ENCODE results near the gene TXNDC2.
"Not testable (repeated sequence)": the region's sequence is repeated elsewhere in the genome, so short reads cannot be mapped to it uniquely, and the experiment has no call there.

Gene TXNDC2

DNA sequence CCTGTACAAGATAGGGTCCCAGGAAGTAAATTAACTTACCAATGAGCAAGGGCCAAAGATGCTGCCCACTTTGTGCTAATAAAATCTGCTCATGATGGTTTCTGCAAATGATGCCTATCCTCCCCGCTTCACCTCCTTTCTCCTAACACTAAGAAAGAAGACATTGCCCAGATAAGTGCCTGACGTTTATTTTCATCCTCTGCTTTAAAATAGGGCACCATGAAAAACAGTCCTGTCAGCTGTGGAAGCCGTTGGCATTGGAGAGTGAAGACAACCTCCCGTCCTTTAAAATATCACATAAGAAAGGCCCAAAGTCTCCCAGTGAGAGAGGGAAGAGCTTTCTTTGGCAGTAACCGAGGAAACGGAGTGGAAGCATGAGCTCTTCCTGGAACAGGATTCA lies 1.7 kb upstream of the TXNDC2 start:
- H3K4me3 ChIP-seq (replicated peaks; ENCODE audit: low read depth, low read length): no peak overlapping the region
- TF ChIP-seq, protein P1, sequence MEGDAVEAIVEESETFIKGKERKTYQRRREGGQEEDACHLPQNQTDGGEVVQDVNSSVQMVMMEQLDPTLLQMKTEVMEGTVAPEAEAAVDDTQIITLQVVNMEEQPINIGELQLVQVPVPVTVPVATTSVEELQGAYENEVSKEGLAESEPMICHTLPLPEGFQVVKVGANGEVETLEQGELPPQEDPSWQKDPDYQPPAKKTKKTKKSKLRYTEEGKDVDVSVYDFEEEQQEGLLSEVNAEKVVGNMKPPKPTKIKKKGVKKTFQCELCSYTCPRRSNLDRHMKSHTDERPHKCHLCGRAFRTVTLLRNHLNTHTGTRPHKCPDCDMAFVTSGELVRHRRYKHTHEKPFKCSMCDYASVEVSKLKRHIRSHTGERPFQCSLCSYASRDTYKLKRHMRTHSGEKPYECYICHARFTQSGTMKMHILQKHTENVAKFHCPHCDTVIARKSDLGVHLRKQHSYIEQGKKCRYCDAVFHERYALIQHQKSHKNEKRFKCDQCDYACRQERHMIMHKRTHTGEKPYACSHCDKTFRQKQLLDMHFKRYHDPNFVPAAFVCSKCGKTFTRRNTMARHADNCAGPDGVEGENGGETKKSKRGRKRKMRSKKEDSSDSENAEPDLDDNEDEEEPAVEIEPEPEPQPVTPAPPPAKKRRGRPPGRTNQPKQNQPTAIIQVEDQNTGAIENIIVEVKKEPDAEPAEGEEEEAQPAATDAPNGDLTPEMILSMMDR (IDR thresholded peaks at IDR 0.05; ENCODE audit: low read length, missing control alignments): no peak
- no peak for DNase-seq (ENCODE audit: low read depth)

DNA sequence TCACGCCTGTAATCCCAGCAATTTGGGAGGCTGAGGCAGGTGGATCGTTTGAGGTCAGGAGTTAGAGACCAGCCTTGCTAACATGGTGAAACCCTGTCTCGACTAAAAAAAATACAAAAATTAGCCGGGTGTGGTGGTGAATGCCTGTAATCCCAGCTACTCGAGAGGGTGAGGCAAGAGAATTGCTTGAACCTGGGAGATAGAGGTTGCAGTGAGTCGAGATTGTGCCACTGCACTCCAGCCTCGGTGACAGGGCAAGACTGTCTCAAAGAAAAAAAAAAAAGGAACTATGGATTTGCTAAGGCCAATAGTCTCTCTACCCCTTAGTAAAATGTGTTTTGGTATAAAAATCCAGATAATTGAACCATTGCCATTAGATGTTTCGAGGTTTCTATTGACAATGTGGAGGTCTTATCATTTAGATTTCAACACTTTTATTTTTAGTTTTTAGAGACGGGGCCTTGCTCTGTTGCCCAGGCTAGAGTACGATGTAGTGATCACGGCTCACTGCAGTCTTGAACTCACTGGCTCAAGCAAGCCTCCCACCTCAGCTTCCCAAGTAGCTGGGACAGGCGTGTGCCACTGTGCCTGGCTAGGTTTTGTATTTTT lies 1.1 kb upstream of the TXNDC2 start:
- TF ChIP-seq, protein P1 (IDR thresholded peaks at IDR 0.05; ENCODE audit: low read length, missing control alignments): no peak

DNA sequence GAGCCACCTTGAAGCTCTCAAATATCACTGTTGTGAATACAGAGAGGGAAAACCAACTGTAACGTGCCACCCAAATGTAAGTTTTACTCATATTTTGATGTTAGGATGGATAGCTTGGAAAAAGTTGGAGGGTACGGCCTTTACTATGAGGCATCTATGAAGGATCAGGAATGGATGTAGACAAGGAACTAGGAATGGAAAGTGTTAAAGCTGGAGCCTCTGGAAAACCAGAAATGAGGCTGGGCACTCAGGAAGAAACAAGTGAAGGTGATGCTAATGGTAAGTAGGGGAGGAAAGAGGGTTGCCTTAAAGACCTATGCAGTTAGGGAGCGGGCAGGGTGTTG lies 204 bp downstream of the TXNDC2 start:
- H3K4me3 ChIP-seq (replicated peaks; ENCODE audit: low read depth, low read length): no peak overlapping the region
- DNase-seq (ENCODE audit: low read depth): no peak
- TF ChIP-seq, protein P1 (IDR thresholded peaks at IDR 0.05; ENCODE audit: low read length, missing control alignments): no peak

More for the DNA sequence above, 1.1 kb upstream of the TXNDC2 start:
- no peak overlapping the region for H3K4me3 ChIP-seq (replicated peaks; ENCODE audit: low read depth, low read length)
- DNase-seq (ENCODE audit: low read depth): no peak

DNA sequence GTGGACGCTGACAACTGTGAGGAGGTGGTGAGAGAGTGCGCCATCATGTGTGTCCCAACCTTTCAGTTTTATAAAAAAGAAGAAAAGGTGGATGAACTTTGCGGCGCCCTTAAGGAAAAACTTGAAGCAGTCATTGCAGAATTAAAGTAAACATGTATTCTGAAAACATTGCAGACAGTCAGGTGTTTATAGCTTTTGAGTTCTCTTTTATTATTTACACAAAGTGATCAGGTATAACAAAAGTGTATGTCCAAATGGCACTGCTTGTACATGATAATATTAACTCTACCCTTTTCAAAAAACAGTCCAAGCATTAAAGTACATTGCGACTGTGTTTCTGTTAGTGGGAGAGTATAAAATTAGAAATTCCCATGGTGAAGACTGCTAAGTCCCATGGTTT lies 2.2 kb downstream of the TXNDC2 start:
- TF ChIP-seq, protein P1 (IDR thresholded peaks at IDR 0.05; ENCODE audit: low read length, missing control alignments): no peak
- no peak overlapping the region for H3K4me3 ChIP-seq (replicated peaks; ENCODE audit: low read depth, low read length)
- no peak for DNase-seq (ENCODE audit: low read depth)

DNA sequence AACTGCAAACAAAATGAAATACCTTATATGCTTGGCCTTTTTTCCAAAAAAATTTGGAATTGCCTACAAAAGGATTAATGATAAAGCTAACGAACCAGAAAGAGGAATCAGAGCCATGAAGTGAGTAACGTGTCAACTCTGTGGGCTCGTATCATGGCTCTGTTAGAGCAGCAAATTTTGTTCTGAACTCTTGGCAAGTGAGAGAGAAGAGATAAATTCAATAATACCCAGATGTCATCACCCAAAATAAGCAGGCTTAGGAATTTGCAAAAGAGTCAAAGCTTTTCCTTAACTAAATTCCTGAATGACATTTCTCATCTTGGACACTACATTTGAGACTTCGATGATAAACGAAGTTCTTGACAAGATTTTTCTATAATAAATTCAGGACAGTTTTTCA lies 4.4 kb downstream of the TXNDC2 start:
- DNase-seq (ENCODE audit: low read depth): no peak
- no peak overlapping the region for H3K4me3 ChIP-seq (replicated peaks; ENCODE audit: low read depth, low read length)
- TF ChIP-seq, protein P1 (IDR thresholded peaks at IDR 0.05; ENCODE audit: low read length, missing control alignments): no peak

DNA sequence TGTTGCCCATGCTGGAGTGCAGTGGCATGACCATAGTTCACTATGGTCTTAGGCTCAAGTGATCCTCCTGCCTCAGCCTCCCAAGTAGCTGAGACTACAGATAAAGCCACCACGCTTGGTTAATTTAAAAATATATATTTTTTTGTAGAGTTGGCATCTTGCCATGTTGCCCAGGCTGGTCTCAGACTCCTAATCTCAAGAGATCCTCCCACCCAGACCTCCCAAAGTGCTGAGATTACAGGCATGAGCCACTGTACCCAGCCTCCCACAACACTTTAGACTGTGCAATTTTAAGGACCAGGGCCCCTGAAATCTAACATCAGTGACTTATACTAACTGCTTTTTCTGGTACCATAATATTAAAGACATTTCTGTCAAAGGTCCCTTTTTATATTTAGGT lies 5.2 kb downstream of the TXNDC2 start:
- DNase-seq (ENCODE audit: low read depth): no peak
- TF ChIP-seq, protein P1 (IDR thresholded peaks at IDR 0.05; ENCODE audit: low read length, missing control alignments): no peak
- H3K4me3 ChIP-seq (replicated peaks; ENCODE audit: low read depth, low read length): no peak overlapping the region

DNA sequence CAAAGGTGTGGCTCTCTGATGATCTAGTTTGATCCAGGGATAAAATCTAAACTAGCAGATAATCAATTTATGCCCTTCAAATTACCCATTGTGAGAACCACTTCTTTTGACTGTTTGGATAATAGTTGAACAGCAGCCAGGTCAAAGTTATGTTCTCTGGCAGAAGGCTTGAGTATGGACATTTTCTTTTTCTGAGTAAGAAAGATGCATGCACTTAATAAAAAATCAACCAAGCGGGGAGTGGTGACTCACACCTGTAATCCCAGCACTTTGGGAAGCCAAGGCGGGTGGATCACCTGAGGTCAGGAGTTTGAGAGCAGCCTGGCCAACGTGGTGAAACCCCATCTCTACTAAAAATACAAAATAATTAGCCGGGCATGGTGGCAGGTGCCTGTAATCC lies 5.7 kb downstream of the TXNDC2 start:
- not testable (repeated sequence) for H3K4me3 ChIP-seq (replicated peaks; ENCODE audit: low read depth, low read length); DNase-seq (ENCODE audit: low read depth)

Measured in fibroblast of pulmonary artery (primary cell).